ENCODE measurements around the gene CREBL2. TPM values are rescaled to one million over a fixed set of nuclear protein-coding genes. Genes with fewer than 3 reads are reported as not detected.

The CREBL2 gene
- total and polyA plus RNA-seq, 10 of the 15 experiments (the other 5 are each of a cell fraction or from before 2014, with no cell fraction given), result 4.6 to 19.1 (median 13.5) TPM

- TF ChIP-seq CUX1 (IDR thresholded peaks at IDR 0.05; ENCODE audit: insufficient replicate concordance, low read depth, low read length), result no peak
- TF ChIP-seq ZNF592 (IDR thresholded peaks at IDR 0.05), result no peak
- TF ChIP-seq PAX8 (IDR thresholded peaks at IDR 0.05), result no peak
- TF ChIP-seq CBX3 (IDR thresholded peaks at IDR 0.05; ENCODE audit: borderline replicate concordance, low read depth), result no peak
- no peak for TF ChIP-seq ZNF687 (IDR thresholded peaks at IDR 0.05)
- TF ChIP-seq ATF3 (IDR thresholded peaks at IDR 0.05; ENCODE audit: borderline replicate concordance, extremely low read depth, low read depth, low read length), result no peak
- TF ChIP-seq E2F4 (IDR thresholded peaks at IDR 0.05; ENCODE audit: low read depth, low read length), result no peak
Measured at GRCh38 chr12:12686472-12686871, 74.8 kb downstream of the CREBL2 start (continued).

Data from GM12878 (cell line).